Adipose tissue (tissue), 3 donors: ENCODE measurements around the gene SLC12A3. TPM values are rescaled to one million over a fixed set of nuclear protein-coding genes. Genes with fewer than 3 reads are reported as not detected.

ENCODE experiments used
- H3K27ac ChIP-seq: one replicate; pipeline ENCODE4 v1.5.1; 2013; ENCODE audit warnings: low read depth, low read length
- WGBS, 3 donors: extraction: QIAGEN DNeasy Blood & Tissue Kit; methylation state at CpG; one replicate each; pipeline ENCODE4 v1.1.7; 2013; 5-methylcytosine and 5-hydroxymethylcytosine counted together
- polyA plus RNA-seq, 3 donors: library from polyadenylated mRNA; stranded (reverse); fragments of 200-250 nt; gene quantifications; one replicate each; pipeline ENCODE4 v1.2.3, GENCODE V29; 2013
- donor health status: healthy with polysubstance abuse.
- donor health status: Bipolar disorder and iron deficiency.
- donor health status: healthy.

The SLC12A3 gene
- under 1 TPM in 2 of 3 donors, not detected in 1; 0.02 to 0.06 TPM for polyA plus RNA-seq

GRCh38 chr16:56864960-56865359 is at the start of gene SLC12A3:
Gene SLC12A3, plus strand, starts transcription at chr16:56865207. Its CDS starts 29 bp downstream, at chr16:56865236.
- H3K27ac ChIP-seq, result no peak within 1 kb of the TSS
- 82 to 84% (median 83%) methylated on average over 12 of the region's 12 CpGs for WGBS, 3 donors

GRCh38 chr16:56815721-56816120 is 49.3 kb upstream of the SLC12A3 start:
- H3K27ac ChIP-seq, result no peak overlapping the region

GRCh38 chr16:56817056-56817455 is 48.0 kb upstream of the SLC12A3 start:
- no peak overlapping the region for H3K27ac ChIP-seq

- 95 to 100% (median 96%) methylated on average over 1 of the region's 1 CpG for WGBS, 3 donors
- H3K27ac ChIP-seq, result no peak overlapping the region
Observed at GRCh38 chr16:56817938-56818337, 47.1 kb upstream of the SLC12A3 start.

GRCh38 chr16:56823081-56823733 is 41.8 kb upstream of the SLC12A3 start:
- WGBS, 3 donors, result 93 to 94% (median 93%) methylated on average over 12 of the region's 12 CpGs
- no peak overlapping the region for H3K27ac ChIP-seq

GRCh38 chr16:56824331-56824730 is 40.7 kb upstream of the SLC12A3 start:
- 53 to 78% (median 59%) methylated on average over 3 of the region's 3 CpGs for WGBS, 3 donors
- H3K27ac ChIP-seq, result no peak overlapping the region

GRCh38 chr16:56824804-56825203 is 40.2 kb upstream of the SLC12A3 start:
- no peak overlapping the region for H3K27ac ChIP-seq
- 92 to 95% (median 93%) methylated on average over 3 of the region's 3 CpGs for WGBS, 3 donors

- no peak overlapping the region for H3K27ac ChIP-seq
Observed at GRCh38 chr16:56825826-56826225, 39.2 kb upstream of the SLC12A3 start.

GRCh38 chr16:56828647-56829046 is 36.4 kb upstream of the SLC12A3 start:
- WGBS, 3 donors, result 94 to 100% (median 95%) methylated on average over 1 of the region's 1 CpG
- no peak overlapping the region for H3K27ac ChIP-seq

GRCh38 chr16:56830669-56831068 is 34.3 kb upstream of the SLC12A3 start:
- WGBS, 3 donors, result 44 to 90% (median 62%) methylated on average over 2 of the region's 2 CpGs

GRCh38 chr16:56832768-56833167 is 32.2 kb upstream of the SLC12A3 start:
- no peak overlapping the region for H3K27ac ChIP-seq

More at GRCh38 chr16:56830669-56831068, 34.3 kb upstream of the SLC12A3 start:
- no peak overlapping the region for H3K27ac ChIP-seq

GRCh38 chr16:56833243-56833970 is 31.6 kb upstream of the SLC12A3 start:
- WGBS, 3 donors, result 81 to 95% (median 82%) methylated on average over 9 of the region's 9 CpGs
- no peak overlapping the region for H3K27ac ChIP-seq

GRCh38 chr16:56835320-56835719 is 29.7 kb upstream of the SLC12A3 start:
- no peak overlapping the region for H3K27ac ChIP-seq
- WGBS, 3 donors, result 85 to 87% (median 85%) methylated on average over 2 of the region's 2 CpGs

GRCh38 chr16:56836410-56837230 is 28.4 kb upstream of the SLC12A3 start:
- no peak overlapping the region for H3K27ac ChIP-seq
- WGBS, 3 donors, result 64 to 81% (median 80%) methylated on average over 5 of the region's 5 CpGs

GRCh38 chr16:56838622-56839337 is 26.2 kb upstream of the SLC12A3 start:
- no peak overlapping the region for H3K27ac ChIP-seq
- WGBS, 3 donors, result 78 to 91% (median 91%) methylated on average over 9 of the region's 9 CpGs

GRCh38 chr16:56841233-56841632 is 23.8 kb upstream of the SLC12A3 start:
- H3K27ac ChIP-seq, result no peak overlapping the region
- 78 to 92% (median 88%) methylated on average over 2 of the region's 2 CpGs for WGBS, 3 donors

- WGBS, 3 donors, result 89 to 95% (median 91%) methylated on average over 10 of the region's 10 CpGs
- H3K27ac ChIP-seq, result no peak overlapping the region
Observed at GRCh38 chr16:56841659-56842058, 23.3 kb upstream of the SLC12A3 start.

- no peak overlapping the region for H3K27ac ChIP-seq
Observed at GRCh38 chr16:56842133-56842532, 22.9 kb upstream of the SLC12A3 start.

- 87 to 94% (median 93%) methylated on average over 6 of the region's 6 CpGs for WGBS, 3 donors
- H3K27ac ChIP-seq, result no peak overlapping the region
Observed at GRCh38 chr16:56844056-56844455, 21.0 kb upstream of the SLC12A3 start.
